22Rv1 (cell line): ENCODE measurements around the gene LILRB3.

Experiments used
- ZFX ChIP-seq: fragments of 450-650 bp; IDR thresholded peaks from 2 replicates; pipeline ENCODE4 v1.6.1; 2017; ENCODE audit warnings: antibody characterized with exemption, borderline replicate concordance
- TF ChIP-seq, protein P1 (sequence below): fragments of 450-650 bp; IDR thresholded peaks from 2 replicates; pipeline ENCODE4 v1.5.1; 2017; ENCODE audit warnings: mild to moderate bottlenecking

DNA sequence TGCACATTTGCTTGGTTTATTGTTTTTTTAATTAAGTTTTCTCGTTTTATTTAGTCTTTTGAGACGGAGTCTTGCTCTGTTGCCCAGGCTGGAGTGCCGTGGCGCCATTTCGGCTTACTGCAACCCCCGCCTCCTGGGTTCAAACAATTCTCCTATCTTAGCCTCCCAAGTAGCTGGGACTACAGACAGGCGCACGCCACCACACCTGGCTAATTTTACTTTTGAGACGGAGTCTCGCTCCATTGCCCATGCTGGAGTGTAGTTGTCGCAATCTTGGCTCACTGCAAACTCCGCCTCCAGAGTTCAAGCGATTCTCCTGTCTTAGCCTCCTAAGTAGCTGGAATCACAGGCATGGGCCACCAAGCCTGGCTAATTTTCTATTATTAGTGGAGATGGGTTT, 20.8 kb downstream of the LILRB3 start:
- TF ChIP-seq, protein P1, sequence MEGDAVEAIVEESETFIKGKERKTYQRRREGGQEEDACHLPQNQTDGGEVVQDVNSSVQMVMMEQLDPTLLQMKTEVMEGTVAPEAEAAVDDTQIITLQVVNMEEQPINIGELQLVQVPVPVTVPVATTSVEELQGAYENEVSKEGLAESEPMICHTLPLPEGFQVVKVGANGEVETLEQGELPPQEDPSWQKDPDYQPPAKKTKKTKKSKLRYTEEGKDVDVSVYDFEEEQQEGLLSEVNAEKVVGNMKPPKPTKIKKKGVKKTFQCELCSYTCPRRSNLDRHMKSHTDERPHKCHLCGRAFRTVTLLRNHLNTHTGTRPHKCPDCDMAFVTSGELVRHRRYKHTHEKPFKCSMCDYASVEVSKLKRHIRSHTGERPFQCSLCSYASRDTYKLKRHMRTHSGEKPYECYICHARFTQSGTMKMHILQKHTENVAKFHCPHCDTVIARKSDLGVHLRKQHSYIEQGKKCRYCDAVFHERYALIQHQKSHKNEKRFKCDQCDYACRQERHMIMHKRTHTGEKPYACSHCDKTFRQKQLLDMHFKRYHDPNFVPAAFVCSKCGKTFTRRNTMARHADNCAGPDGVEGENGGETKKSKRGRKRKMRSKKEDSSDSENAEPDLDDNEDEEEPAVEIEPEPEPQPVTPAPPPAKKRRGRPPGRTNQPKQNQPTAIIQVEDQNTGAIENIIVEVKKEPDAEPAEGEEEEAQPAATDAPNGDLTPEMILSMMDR = no peak
- TF ChIP-seq ZFX = no peak
